GM19395 (cell line): ENCODE measurements around the gene PLD1.
"Not testable (repeated sequence)": the region's sequence is repeated elsewhere in the genome, so short reads cannot be mapped to it uniquely, and the experiment has no call there.

Source experiments
- ATAC-seq: cut with Tn5 transposase; IDR thresholded peaks from one replicate; pipeline ENCODE4 v1.9.1; 2021; ENCODE audit warnings: mild to moderate bottlenecking, moderate library complexity; ENCODE audit not compliant: unreplicated experiment

The PLD1 gene

DNA sequence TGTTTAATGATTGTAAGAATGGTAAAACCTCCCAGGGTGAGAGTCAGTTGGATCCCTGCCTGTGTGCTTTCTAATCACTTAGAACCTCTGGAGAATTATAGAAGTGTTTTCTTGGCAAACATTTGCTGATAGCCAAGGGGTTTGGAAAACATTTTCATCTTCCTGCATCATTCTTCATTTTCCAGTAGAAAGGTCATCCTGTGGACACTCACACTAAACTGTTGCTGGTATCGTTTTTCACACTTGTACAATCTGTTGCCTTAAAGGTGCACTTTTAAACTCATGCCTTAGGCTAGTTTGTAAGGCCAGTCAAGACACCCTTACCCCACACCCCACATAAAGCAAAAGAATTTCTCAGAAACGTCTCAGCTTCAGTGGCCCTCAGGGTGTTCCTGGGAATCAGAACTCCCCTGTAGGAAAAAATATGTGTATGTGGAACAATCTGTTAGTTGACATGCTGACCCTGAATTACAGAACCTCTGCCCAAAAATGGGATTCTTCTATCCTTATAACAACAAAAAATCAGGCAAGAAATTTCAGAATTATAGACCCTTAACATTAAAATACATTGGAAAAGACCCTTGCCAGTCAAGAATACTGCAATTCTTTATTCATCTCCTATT is 5.8 kb upstream of the PLD1 start:
- ATAC-seq, result no peak

- ATAC-seq, result not testable (repeated sequence)
Observed at GRCh38 chr3:171814662-171815061, 4.4 kb upstream of the PLD1 start.

GRCh38 chr3:171813897-171814460 is 3.7 kb upstream of the PLD1 start:
- no peak for ATAC-seq

- ATAC-seq, result no peak
Observed at GRCh38 chr3:171813278-171813896, 3.1 kb upstream of the PLD1 start.

DNA sequence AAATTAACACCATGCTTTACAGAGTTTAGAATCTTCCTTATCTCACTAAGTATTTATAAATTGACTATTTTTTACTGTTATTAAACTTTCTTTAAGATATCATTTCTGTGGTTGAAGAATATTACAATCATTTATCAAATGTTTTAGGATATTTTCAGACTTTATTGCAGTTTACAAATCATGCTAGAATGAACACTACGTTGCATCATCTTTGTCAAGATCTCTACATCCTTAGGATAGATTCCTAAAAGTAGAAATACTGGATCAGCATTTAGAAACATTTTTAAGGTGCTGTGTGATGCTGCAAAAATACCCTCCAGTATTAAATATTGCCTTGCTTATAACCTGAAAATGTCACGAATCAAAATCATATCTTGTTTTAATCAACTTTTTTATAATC is 2.5 kb upstream of the PLD1 start:
- ATAC-seq, result no peak

DNA sequence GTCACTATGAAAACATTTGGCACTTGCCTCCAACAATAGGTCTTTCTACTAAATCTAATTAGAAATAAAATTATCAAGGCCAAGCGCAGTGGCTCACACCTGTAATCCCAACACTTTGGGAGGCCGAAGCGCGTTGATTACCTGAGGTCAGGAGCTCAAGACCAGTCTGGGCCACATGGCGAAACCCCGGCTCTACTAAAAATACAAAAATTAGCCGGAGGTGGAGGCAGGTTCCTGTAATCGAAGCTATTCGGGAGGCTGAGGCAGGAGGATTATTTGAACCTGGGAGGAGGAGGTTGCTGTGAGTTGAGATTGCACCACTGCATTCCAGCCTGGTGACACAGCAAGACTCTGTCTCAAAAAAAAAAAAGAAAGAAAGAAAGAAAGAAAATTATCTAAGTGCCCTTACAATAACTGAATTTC is 1.6 kb upstream of the PLD1 start:
- ATAC-seq, result no peak

DNA sequence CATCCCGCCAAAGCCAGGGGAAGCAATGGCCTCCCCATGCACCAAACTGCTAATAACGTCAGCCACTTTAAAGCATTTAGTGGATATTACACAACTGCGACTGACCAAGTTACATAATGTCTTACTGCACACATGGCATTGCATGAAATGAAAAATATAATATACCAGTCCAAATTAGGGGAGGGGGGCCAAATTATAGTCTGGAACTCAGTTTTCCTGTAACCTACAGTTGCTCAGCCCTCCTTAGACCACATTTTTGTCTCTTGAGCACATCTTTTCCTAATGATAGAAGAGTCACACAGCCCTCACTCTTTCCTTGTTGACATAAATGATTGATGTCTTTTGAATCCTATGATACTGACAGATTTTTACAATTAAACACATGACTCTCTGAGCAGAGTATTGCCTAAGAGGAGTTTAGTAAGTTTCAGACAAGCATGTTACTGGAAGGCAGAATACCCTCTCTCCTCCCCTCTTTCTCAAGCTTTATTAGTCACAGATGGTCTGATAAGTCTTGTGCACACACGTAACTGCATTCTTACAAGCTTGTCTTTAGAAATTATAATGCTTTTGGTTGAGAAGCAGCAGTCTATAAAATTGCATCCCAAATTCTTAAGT is 1.1 kb upstream of the PLD1 start:
- no peak for ATAC-seq

DNA sequence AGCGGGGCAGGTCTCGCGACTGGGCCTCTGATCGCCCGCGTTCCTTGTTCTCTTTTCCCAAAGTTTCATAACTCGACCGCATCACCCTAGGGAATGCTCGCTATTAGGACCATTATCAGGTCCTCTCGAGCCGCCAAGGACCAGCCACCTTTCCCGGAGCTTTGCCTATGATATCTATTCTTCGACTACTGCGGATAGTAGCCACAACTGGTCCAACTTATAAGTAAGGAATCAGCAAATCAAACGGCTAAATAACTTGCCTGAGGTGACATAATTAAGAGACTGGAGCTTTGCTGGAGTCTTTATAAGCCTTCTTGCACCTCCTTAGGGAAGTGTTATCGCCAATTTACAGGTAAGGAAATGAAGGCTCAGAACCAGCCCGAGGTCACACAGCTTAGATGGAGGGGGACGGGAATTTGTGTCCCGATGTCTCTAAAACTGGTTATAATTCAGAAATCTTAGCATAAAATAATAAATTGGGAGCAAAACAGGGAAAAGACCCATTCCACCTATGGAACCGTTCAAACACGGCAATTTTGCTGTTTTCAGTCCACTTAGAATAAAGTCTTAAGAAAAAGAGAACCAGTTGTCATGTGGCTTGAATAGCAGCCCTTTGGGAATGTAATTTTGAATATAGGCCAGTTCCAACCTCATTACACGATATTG is 479 bp upstream of the PLD1 start:
- no peak for ATAC-seq

DNA sequence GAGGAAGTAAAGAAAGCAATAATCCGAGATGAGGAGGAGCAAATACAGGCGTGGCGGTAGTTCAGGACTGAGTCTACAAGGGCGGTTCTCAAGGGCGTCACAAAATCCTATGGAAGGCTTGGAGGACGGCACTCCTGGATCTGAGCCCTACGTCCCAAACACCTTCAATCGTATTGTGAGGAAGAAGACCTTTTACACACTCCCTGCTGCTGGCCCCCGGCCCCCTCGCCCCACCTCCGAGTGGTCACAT is 747 bp downstream of the PLD1 start:
- ATAC-seq, result peak; percentile 46

DNA sequence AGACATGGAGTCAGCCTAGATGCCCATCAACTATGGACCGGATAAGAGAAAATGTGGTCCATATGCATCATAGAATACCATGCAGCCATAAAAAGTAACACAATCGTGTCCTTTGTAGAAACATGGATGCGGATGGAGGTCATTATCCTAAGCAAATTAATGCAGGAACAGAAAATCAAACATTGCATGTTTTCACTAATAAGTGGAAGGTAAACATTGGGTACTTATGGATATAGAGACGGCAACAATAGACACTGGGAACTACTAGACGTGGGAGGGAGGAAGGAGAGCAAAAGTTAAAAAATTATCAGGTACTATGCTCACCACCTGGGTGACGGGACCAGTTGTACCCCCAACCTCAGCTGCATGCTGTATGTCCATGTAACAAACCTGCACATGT is 2.5 kb downstream of the PLD1 start:
- no peak for ATAC-seq

DNA sequence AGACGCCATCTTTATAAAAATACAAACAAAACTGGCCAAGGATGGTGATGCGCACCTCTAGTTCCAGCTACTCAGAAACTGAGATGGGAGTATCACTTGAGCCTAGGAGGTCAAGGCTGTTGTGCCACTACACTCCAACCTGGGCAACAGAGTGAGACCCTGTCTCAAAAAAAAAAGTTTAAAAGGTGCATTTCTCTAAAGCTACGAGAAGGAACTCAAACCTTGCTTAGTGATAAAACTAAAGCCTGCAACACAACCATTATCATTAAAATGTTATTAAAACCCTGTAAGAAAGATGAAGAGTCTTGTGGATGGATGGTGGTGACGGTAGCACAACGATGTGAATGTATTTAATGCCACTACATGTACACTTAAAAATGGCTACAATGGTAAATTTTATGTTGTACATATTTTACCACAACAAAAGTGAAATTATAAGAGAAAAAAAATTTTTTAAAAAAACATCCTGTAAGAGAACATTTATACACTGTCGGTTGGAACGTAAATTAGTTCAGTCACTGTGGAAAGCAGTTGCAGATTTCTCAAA is 3.1 kb downstream of the PLD1 start:
- no peak for ATAC-seq

GRCh38 chr3:171806200-171807128 is 3.8 kb downstream of the PLD1 start:
- no peak for ATAC-seq

GRCh38 chr3:171805687-171806086 is 4.6 kb downstream of the PLD1 start:
- ATAC-seq, result no peak

DNA sequence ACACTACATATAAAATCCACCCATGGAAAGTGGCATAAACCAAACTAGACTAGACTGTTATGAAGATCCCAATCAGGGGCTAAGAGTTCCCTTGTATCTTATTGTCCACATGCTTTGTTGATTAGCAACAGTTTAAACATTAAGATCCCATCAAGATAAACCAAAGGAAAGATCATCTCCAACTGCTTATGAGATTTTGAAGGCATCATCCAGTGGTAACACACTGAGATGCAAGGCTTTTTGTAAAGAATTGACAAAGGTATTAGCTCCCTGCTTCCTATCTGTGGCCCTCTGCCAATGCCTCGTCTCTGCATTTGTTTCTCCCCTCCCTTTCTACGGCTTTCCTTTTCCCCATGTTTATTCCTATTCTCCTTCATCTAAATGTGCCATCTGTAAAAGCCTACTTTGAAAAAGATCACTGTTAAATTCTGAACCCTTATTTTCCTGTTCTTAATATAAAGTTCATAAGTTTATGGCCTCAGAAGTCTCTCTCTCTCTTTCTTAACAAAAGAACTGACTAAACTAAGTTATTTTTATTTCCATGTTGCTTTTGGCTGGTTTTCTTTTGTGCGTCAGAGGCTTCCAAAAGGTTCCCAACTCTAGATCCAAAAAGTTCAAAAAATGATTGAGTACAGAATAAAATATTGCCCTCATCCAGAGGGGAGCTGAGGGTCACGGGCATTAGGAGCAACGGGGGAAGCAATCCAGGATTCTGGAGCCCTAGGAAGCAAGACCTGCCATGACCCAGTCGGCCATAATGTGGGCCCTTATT is 5.5 kb downstream of the PLD1 start:
- ATAC-seq, result no peak

DNA sequence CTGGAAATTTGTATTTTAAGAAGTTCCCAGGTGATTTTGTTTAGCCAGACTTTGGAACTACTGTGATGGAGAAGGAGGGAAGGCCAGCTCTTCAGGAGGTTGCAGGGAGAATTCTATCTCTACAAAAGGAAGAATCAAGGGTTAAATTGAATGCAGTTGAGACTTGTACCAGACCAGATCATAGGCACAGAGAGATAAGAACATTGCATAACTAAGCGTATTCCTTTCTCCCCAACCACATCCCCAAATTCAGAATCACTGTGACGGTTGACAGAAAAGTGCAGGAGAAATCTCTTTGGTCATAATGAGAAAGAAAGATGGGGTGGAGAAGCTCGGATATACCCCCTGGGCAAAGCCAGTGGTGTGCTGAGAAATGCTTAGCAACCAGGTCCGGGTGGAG is 7.2 kb downstream of the PLD1 start:
- no peak for ATAC-seq

DNA sequence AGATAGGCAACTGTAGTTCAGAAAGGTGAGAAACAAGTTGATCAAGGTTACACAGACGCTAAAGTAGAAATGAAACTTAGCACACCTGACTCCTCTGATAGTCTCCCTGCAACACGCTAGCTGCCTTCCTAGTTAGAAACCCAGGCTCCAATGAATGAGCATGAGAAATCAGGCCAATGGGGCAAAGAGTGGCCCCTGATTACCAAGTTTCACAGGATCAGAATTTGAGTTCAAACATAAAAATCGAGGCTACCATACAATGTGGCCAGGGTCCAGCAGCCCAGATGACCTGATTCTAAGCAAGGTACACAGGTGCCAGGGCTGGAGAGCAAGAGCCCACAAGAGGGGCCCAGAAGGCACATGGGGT is 7.7 kb downstream of the PLD1 start:
- ATAC-seq, result no peak

DNA sequence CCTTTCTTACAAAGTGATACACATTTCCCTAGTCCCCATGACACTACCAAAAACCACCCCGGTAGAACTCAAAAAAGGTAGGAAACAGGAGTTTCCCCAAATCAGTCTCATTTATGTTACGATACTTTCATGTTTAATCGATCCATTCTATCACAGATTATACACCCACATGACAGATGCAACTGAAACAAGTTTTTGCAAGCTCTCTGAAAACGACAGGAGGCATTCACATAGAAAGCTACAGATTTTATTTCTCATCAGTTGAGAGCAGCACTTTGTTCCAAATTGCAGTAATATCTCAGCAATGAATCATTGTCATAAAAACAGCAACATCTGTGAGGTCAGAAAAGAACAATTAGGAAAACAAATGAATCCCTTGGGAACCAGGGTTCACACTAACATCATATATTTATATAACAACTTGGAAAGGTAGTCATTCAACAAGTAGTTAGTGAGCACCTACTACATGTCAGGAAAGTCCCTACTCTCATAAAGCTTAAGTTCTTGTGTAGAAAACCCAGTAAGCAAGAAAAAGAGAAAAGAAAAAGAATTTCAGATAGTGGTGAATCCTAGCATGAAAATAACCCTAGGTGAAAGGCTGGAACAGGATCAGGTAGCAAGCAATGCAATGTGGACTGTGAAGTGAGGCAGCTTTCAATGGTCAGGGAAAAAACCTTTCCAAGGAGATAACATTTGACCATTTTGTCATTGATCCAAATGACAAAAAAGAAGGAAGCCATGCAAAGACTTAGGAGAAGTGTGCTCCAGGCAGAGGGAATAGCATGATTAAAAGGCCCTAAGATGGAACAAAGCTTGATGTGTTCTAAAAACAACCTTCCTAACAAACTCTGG is 8.3 kb downstream of the PLD1 start:
- ATAC-seq, result no peak

DNA sequence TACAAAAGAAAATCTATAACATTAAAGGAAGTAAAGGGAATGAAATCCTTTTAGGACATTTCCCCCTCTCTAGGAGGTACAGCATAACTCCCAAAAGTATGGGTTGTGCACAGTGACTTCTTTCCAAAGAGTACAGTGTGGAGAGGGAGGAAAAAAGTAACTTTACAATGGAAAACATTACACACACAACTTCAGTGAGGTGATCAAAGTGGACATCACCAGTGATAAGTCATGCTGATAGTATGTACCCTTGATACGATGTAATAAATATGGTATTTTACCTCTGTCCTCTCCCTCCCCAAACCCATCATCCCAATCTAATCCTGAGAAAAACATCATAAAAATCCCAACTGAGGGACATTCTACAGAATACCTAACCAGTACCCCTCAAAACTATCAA is 10.8 kb downstream of the PLD1 start:
- no peak for ATAC-seq

DNA sequence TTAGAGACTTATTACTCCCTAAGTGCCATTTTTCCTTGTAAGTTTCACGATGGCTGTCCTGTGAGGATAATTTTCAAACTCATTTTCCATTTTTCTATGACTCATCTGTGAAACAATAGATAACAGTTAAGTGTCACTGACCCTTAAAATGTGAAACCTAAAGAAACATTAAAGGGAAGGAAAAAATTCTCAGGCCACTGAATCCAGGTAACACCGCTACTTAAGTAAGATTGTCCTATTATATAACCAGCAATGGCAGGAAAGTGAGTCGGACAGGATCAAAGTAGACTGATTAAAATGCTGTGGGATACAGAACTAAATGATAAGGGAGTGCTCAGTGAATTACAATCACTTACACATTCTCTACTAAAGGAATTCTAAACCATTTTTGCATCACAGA is 12.4 kb downstream of the PLD1 start:
- ATAC-seq, result no peak
